H9 (cell line): ENCODE data around the gene NKAIN2. TPM values are rescaled to one million over a fixed set of nuclear protein-coding genes. Genes with fewer than 3 reads are reported as not detected.

ENCODE experiments used
- DNase-seq: peaks from one replicate; pipeline ENCODE4 v3.0.0-alpha.2; 2017
- H2AFZ ChIP-seq: one replicate; pipeline ENCODE4 v1.6.1; 2013; ENCODE audit warnings: mild to moderate bottlenecking, low read length, control low read depth, moderate library complexity
- H2AK5ac ChIP-seq: 2 replicates; pipeline ENCODE4 v1.6.1; 2013; ENCODE audit warnings: low read length, control low read depth, mixed read lengths; ENCODE audit not compliant: insufficient read length
- H2BK120ac ChIP-seq: one replicate; pipeline ENCODE4 v1.6.1; 2013; ENCODE audit warnings: low read depth, mild to moderate bottlenecking, low read length, control low read depth, inconsistent platforms; ENCODE audit not compliant: poor library complexity, severe bottlenecking
- H2BK12ac ChIP-seq: 2 replicates; pipeline ENCODE4 v1.6.1; 2013; ENCODE audit warnings: low read length, control low read depth, mixed read lengths, low read depth; ENCODE audit not compliant: insufficient read length
- H2BK15ac ChIP-seq: 2 replicates; pipeline ENCODE4 v1.6.1; 2013; ENCODE audit warnings: low read depth, low read length, control low read depth
- H2BK20ac ChIP-seq: one replicate; pipeline ENCODE4 v1.6.1; 2013; ENCODE audit warnings: low read depth, mild to moderate bottlenecking, low read length, control low read depth, inconsistent platforms; ENCODE audit not compliant: poor library complexity, severe bottlenecking
- H2BK5ac ChIP-seq: 2 replicates; pipeline ENCODE4 v1.6.1; 2013; ENCODE audit warnings: low read length, control low read depth, mixed read lengths; ENCODE audit not compliant: insufficient read length
- H3K14ac ChIP-seq: 2 replicates; pipeline ENCODE4 v1.6.1; 2013; ENCODE audit warnings: low read length, control low read depth; ENCODE audit not compliant: insufficient read depth
- H3K18ac ChIP-seq: 2 replicates; pipeline ENCODE4 v1.6.1; 2013; ENCODE audit warnings: low read depth, mild to moderate bottlenecking, mixed read lengths, low read length, control low read depth; ENCODE audit not compliant: insufficient read length
- H3K23ac ChIP-seq: 2 replicates; pipeline ENCODE4 v1.6.1; 2013; ENCODE audit warnings: low read length, control low read depth, mixed read lengths, low read depth; ENCODE audit not compliant: insufficient read length
- H3K23me2 ChIP-seq: 2 replicates; pipeline ENCODE4 v1.6.1; 2013; ENCODE audit warnings: low read depth, mild to moderate bottlenecking, mixed read lengths, low read length, control low read depth; ENCODE audit not compliant: insufficient read length, poor library complexity, severe bottlenecking
- H3K27ac ChIP-seq: 2 replicates; pipeline ENCODE4 v1.5.1; 2013; ENCODE audit warnings: low read length, control low read depth, mixed read lengths, low read depth; ENCODE audit not compliant: insufficient read length
- H3K27me3 ChIP-seq: 2 replicates; pipeline ENCODE4 v1.6.1; 2013; ENCODE audit warnings: low read length, control low read depth, inconsistent platforms; ENCODE audit not compliant: insufficient read depth
- H3K4ac ChIP-seq: 2 replicates; pipeline ENCODE4 v1.6.1; 2013; ENCODE audit warnings: low read depth, mild to moderate bottlenecking, control low read depth, inconsistent platforms, low read length, moderate library complexity
- H3K4me1 ChIP-seq: 2 replicates; pipeline ENCODE4 v1.6.1; 2013; ENCODE audit warnings: low read length, control low read depth, inconsistent platforms; ENCODE audit not compliant: insufficient read depth
- H3K4me2 ChIP-seq: 2 replicates; pipeline ENCODE4 v1.6.1; 2013; ENCODE audit warnings: low read length, control low read depth, mixed read lengths; ENCODE audit not compliant: insufficient read length, insufficient read depth
- H3K56ac ChIP-seq: 2 replicates; pipeline ENCODE4 v1.6.1; 2013; ENCODE audit warnings: low read depth, mild to moderate bottlenecking, mixed read lengths, low read length, control low read depth; ENCODE audit not compliant: insufficient read length
- H3K79me1 ChIP-seq: 2 replicates; pipeline ENCODE4 v1.6.1; 2013; ENCODE audit warnings: low read depth, mild to moderate bottlenecking, moderate library complexity, low read length, control low read depth, inconsistent platforms; ENCODE audit not compliant: insufficient read depth, poor library complexity, severe bottlenecking
- H3K79me2 ChIP-seq: 2 replicates; pipeline ENCODE4 v1.6.1; 2013; ENCODE audit warnings: low read length, control low read depth, inconsistent platforms; ENCODE audit not compliant: insufficient read depth
- H3K9ac ChIP-seq: 2 replicates; pipeline ENCODE4 v1.6.1; 2013; ENCODE audit warnings: low read length, control low read depth, mixed read lengths; ENCODE audit not compliant: insufficient read length; ENCODE audit errors: extremely low read depth
- H3K9me3 ChIP-seq: one replicate; pipeline ENCODE4 v1.6.1; 2013; ENCODE audit warnings: low read depth, low read length, inconsistent platforms; ENCODE audit not compliant: control insufficient read depth
- H3T11ph ChIP-seq: one replicate; pipeline ENCODE4 v1.6.1; 2013; ENCODE audit warnings: mild to moderate bottlenecking, low read length, control low read depth, inconsistent platforms
- H4K20me1 ChIP-seq: one replicate; pipeline ENCODE4 v1.6.1; 2013; ENCODE audit not compliant: control insufficient read depth, insufficient read length, insufficient read depth
- H4K5ac ChIP-seq: 2 replicates; pipeline ENCODE4 v1.6.1; 2013; ENCODE audit warnings: low read depth, mild to moderate bottlenecking, mixed read lengths, low read length, control low read depth; ENCODE audit not compliant: insufficient read length
- H4K8ac ChIP-seq: replicated peaks from 2 replicates; pipeline ENCODE4 v1.6.1; 2013; ENCODE audit warnings: low read length, control low read depth, mixed read lengths, low read depth; ENCODE audit not compliant: insufficient read length
- H4K91ac ChIP-seq: 2 replicates; pipeline ENCODE4 v1.6.1; 2013; ENCODE audit warnings: low read depth, mild to moderate bottlenecking, moderate library complexity, mixed read lengths, low read length, control low read depth; ENCODE audit not compliant: insufficient read length
- H3K27ac Mint-ChIP-seq, 3 experiments: 2 replicates in 2 of 3; 3 replicates in 1 of 3; pipeline ENCODE4 v1.8.0; 2020 to 2021; ENCODE audit warnings: mixed read lengths in 3 of 3, mild to moderate bottlenecking in 1 of 3, moderate library complexity in 1 of 3
- H3K27me3 Mint-ChIP-seq: 2 replicates; pipeline ENCODE4 v1.8.0; 2021; ENCODE audit warnings: low read depth, mild to moderate bottlenecking, moderate library complexity, mixed read lengths
- H3K36me3 Mint-ChIP-seq, 3 experiments: 2 replicates in 2 of 3; 3 replicates in 1 of 3; pipeline ENCODE4 v1.8.0; 2020 to 2021; ENCODE audit warnings: low read depth in 3 of 3, mixed read lengths in 3 of 3; ENCODE audit not compliant: insufficient read depth in 1 of 3
- H3K4me1 Mint-ChIP-seq, 2 experiments: 2 replicates each; pipeline ENCODE4 v1.8.0; 2020; ENCODE audit warnings: mixed read lengths in 2 of 2
- H3K4me3 Mint-ChIP-seq, 2 experiments: 2 replicates in 1 of 2; 3 replicates in 1 of 2; pipeline ENCODE4 v1.8.0; 2020 to 2021; ENCODE audit warnings: mild to moderate bottlenecking in 2 of 2, mixed read lengths in 2 of 2, moderate library complexity in 1 of 2
- H3K9me3 Mint-ChIP-seq, 2 experiments: 2 replicates in 1 of 2; 3 replicates in 1 of 2; pipeline ENCODE4 v1.8.0; 2020; ENCODE audit warnings: mild to moderate bottlenecking in 2 of 2, mixed read lengths in 2 of 2, moderate library complexity in 1 of 2
- CTCF ChIP-seq: fragments of 200-600 bp; sonication (generic); conservative IDR thresholded peaks from 3 replicates; pipeline ENCODE4 v1.8.0; 2021; ENCODE audit warnings: antibody characterized with exemption, mild to moderate bottlenecking
- WGBS: extraction: QIAGEN DNeasy Blood & Tissue Kit; methylation state at CpG from one replicate; pipeline ENCODE4 v1.1.7; 2013; ENCODE audit warnings: missing lambda C conversion rate, low lambda C conversion rate, mixed read lengths; ENCODE audit not compliant: insufficient read length; ENCODE audit errors: extremely low coverage; 5-methylcytosine and 5-hydroxymethylcytosine counted together
- total RNA-seq: library from RNA; stranded (reverse); gene quantifications from 2 replicates; pipeline ENCODE4 v1.2.1, GENCODE V29; 2021

NKAIN2 gene
- total RNA-seq, 1 experiment from 2014 or later, result 0.17 TPM

DNA sequence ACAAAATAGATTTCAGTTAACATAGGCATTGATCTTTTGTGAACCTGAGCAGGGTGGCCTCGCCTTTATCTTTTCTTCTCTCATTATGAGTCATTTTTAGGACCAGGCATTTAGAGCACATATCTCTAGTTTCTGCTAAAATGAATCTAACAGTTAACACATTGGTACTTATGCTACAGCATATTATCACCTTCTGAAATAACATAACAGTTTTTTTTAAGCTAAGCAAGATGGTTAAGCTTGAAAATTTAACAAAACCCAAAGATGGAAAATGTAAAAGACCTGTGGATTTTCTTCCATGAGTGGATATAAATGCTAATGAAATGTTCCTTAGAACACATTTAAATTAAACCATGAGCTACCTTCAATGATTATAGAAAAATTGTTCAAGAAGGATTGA, 671.5 kb downstream of the NKAIN2 start:
- peaks cover 1% of the 10 kb centered on the region; the same call in 1 of the 2 replicates for H3K27me3 Mint-ChIP-seq
- WGBS, result no CpG with 5 or more reads among the region's 1 CpG
- H3K79me2 ChIP-seq, result no peaks in the 10 kb centered on the region
- no peak overlapping the region for H4K5ac ChIP-seq
- no peak overlapping the region for H3K23ac ChIP-seq
- no peak overlapping the region for H2BK120ac ChIP-seq
- H2BK5ac ChIP-seq, result no peak overlapping the region
- no peak overlapping the region for H2AK5ac ChIP-seq
- H3K9ac ChIP-seq, result no peak overlapping the region
- DNase-seq, result no peak
- no peaks in the 10 kb centered on the region for H3K27me3 ChIP-seq
- no peak overlapping the region for H3K4ac ChIP-seq
- no peak overlapping the region for H4K8ac ChIP-seq
- no peak overlapping the region for H2BK20ac ChIP-seq
- no peak overlapping the region for H2BK15ac ChIP-seq
- H3K18ac ChIP-seq, result no peak overlapping the region
- no peaks in the 10 kb centered on the region for H3K9me3 ChIP-seq
- no peak overlapping the region for H3K56ac ChIP-seq
- no peak overlapping the region for H3K4me2 ChIP-seq
- H3K4me1 ChIP-seq, result no peaks in the 10 kb centered on the region; the same call in 1 of the 2 replicates
- H3K27ac ChIP-seq, result no peak overlapping the region
- no peak overlapping the region for H3K4me3 Mint-ChIP-seq
- H3K4me1 Mint-ChIP-seq, result peaks cover 3% of the 10 kb centered on the region in 2 experiments; a peak in 3 of 4 replicates
- H4K91ac ChIP-seq, result no peak overlapping the region
- no peak overlapping the region for H2AFZ ChIP-seq
- H3K36me3 Mint-ChIP-seq, result no peaks in the 10 kb centered on the region
- TF ChIP-seq CTCF, result no peak
- no peak overlapping the region for H2BK12ac ChIP-seq
- H3K9me3 Mint-ChIP-seq, result no peaks in the 10 kb centered on the region
- H4K20me1 ChIP-seq, result no peaks in the 10 kb centered on the region
- H3K23me2 ChIP-seq, result no peaks in the 10 kb centered on the region
- H3K27ac Mint-ChIP-seq, result no peak overlapping the region
- H3T11ph ChIP-seq, result no peak overlapping the region
- no peaks in the 10 kb centered on the region for H3K79me1 ChIP-seq
- no peak overlapping the region for H3K14ac ChIP-seq
